Endometrium (tissue), 2 donors: Measurements from ENCODE around the gene VSTM2L.
"Not testable (repeated sequence)": the region's sequence is repeated elsewhere in the genome, so short reads cannot be mapped to it uniquely, and the experiment has no call there.

ENCODE experiments used
- FAIRE-seq: peaks from 2 replicates; lab custom pipeline; 2012; peaks lifted over from hg19 to GRCh38; lab: Jason Lieb, UNC
- donor health status: control.
- donor health status: control.

The VSTM2L gene

GRCh38 chr20:37938181-37938750 lies 35.3 kb downstream of the VSTM2L start:
- FAIRE-seq = no peak

GRCh38 chr20:37938954-37939353 lies 36.0 kb downstream of the VSTM2L start:
- FAIRE-seq = no peak

GRCh38 chr20:37939701-37940560 lies 37.0 kb downstream of the VSTM2L start:
- no peak for FAIRE-seq

GRCh38 chr20:37940858-37941257 lies 37.9 kb downstream of the VSTM2L start:
- no peak for FAIRE-seq

GRCh38 chr20:37941332-37941731 lies 38.4 kb downstream of the VSTM2L start:
- FAIRE-seq = no peak

GRCh38 chr20:37941992-37942391 lies 39.1 kb downstream of the VSTM2L start:
- no peak for FAIRE-seq

- no peak for FAIRE-seq
Observed at GRCh38 chr20:37943033-37943432, 40.1 kb downstream of the VSTM2L start.

- FAIRE-seq = no peak
Observed at GRCh38 chr20:37943501-37944455, 40.9 kb downstream of the VSTM2L start.

GRCh38 chr20:37944456-37944981 lies 41.6 kb downstream of the VSTM2L start:
- FAIRE-seq = no peak

GRCh38 chr20:37945091-37945547 lies 42.2 kb downstream of the VSTM2L start:
- no peak for FAIRE-seq

GRCh38 chr20:37946946-37947345 lies 44.0 kb downstream of the VSTM2L start:
- FAIRE-seq = no peak

- no peak for FAIRE-seq
Observed at GRCh38 chr20:37947943-37948342, 45.0 kb downstream of the VSTM2L start.

- no peak for FAIRE-seq
Observed at GRCh38 chr20:37948956-37949355, 46.0 kb downstream of the VSTM2L start.

- no peak for FAIRE-seq
Observed at GRCh38 chr20:37954190-37954589, 51.3 kb downstream of the VSTM2L start.

GRCh38 chr20:37954626-37955025 lies 51.7 kb downstream of the VSTM2L start:
- no peak for FAIRE-seq

GRCh38 chr20:37955511-37955910 lies 52.6 kb downstream of the VSTM2L start:
- no peak for FAIRE-seq

GRCh38 chr20:37956107-37956585 lies 53.2 kb downstream of the VSTM2L start:
- no peak for FAIRE-seq

GRCh38 chr20:37958856-37959520 lies 56.1 kb downstream of the VSTM2L start:
- no peak for FAIRE-seq

GRCh38 chr20:37961066-37961465 lies 58.1 kb downstream of the VSTM2L start:
- no peak for FAIRE-seq

GRCh38 chr20:37963483-37963882 lies 60.6 kb downstream of the VSTM2L start:
- FAIRE-seq = not testable (repeated sequence)

- FAIRE-seq = no peak
Observed at GRCh38 chr20:37968841-37969401, 66.0 kb downstream of the VSTM2L start.
